D341Med (cell line): ENCODE measurements around the gene CIAO2B.
"Not testable (repeated sequence)": the region's sequence is repeated elsewhere in the genome, so short reads cannot be mapped to it uniquely, and the experiment has no call there.

ENCODE experiments used
- DNase-seq: peaks from one replicate; pipeline ENCODE4 v3.0.0; 2012; ENCODE audit warnings: low spot score

CIAO2B gene

DNA sequence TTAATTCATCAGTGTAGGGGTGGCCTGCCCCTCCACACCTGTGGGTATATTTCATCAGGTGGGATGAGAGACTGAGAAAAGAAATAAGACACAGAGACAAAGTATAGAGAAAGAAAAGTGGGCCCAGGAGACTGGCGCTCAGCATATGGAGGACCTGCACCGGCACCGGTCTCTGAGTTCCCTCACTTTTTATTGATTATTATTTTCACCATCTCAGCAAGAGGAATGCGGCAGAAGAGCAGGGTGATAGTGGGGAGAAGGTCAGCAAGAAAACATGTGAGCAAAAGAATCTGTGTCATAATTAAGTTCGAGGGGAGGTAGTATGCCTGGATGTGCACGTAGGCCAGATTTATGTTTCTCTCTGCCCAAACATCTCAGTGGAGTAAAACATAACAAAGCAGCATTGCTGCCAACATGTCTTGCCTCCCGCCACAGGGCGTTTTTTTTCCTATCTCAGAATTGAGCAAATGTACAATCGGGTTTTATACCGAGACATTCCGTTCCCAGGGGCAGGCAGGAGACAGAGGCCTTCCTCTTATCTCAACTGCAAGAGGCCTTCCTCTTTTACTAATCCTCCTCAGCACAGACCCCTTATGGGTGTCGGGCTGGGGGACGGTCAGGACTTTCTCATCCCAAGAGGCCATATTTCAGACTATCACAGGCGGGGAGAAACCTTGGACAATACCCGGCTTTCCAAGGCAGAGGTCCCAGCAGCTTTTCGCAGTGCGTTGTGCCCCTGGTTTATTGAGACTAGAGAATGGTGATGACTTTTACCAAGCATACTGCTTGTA lies 21.4 kb upstream of the CIAO2B start:
- not testable (repeated sequence) for DNase-seq

DNA sequence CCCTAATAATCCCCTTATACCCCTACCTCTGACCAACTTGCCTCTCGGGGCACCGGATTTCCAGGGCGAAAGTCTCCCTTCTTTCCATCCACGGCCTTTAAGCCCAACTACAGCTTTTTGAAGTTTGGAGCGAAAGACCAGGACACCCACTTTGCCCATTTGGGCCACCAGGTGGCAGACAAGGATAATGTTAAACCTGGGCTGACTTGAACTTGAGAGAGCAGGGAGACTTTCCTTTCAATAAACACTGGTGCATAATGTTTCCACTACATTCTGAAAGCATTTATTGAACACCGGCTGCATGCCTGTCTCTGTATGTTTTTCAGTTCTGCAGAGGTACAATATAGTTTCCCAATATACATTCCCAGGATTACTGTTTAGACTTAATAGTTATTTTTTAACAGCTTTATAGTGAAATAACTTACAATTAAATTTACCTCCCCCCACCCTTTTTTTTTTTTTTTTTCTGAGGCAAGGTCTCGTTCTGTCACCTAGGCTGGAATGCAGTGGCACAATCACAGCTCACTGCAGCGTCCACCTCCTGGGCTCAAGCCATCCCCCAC lies 20.0 kb upstream of the CIAO2B start:
- DNase-seq: peak; percentile 71

DNA sequence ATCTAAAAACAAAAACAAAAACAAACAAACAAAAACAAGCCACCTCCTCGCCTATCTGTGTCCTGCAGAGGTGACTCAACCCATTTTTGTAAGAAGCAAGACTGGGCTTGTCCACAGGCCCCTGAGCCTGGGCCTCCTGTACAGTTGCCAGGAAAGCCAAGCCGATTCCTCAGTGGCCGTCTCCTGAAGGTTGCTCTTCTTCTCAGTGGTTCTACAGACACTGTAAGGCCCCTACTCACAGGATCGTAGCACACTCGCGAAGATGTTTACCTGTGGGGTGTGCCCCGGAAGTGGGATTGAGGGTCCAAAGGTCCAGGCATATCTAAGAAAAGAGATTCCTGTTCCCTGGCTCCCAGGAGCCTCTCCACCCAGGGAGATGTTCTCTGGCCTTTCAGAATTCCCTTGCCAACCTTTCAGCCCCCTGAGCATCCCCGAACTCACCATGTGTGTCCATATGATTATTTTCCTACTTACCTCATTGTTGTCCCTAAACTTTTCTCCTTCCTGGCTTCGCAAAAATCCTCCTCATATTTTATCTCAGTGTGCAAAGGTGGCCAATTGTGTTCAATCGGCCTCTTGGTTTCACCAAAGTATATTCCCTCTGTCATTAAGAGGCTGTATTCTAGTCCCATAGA lies 19.4 kb upstream of the CIAO2B start:
- DNase-seq: no peak

DNA sequence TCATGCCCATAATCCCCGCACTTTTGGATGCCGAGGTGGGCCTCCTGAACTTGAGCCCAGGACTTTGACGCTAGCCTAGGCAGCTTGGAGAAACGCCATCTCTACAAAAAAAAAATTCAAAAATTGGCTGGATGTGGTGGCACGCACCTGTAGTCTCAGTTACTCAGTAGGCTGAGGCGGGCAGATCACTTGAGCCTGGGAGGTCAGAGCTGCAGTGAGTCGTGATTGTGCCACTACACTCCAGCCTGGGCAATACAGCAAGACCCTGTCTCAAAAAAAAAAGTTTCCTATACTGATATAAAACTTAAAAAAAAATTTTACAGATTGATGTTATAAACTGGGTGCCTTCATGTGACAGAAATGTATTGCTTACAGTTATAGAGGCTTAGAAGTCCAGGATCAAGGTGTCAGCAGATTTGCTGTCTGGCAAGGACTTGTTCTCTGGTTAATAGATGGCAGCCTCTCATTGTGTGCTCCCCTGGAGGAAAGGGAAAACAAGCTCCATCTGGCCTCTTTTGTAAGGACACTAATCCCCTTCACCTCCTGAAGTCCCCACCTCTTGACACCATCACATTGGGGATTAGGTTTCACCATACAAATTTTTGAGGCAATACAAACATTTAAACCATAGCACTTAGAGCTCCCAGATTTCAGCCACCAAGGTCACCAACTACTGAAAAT lies 18.4 kb upstream of the CIAO2B start:
- no peak for DNase-seq

DNA sequence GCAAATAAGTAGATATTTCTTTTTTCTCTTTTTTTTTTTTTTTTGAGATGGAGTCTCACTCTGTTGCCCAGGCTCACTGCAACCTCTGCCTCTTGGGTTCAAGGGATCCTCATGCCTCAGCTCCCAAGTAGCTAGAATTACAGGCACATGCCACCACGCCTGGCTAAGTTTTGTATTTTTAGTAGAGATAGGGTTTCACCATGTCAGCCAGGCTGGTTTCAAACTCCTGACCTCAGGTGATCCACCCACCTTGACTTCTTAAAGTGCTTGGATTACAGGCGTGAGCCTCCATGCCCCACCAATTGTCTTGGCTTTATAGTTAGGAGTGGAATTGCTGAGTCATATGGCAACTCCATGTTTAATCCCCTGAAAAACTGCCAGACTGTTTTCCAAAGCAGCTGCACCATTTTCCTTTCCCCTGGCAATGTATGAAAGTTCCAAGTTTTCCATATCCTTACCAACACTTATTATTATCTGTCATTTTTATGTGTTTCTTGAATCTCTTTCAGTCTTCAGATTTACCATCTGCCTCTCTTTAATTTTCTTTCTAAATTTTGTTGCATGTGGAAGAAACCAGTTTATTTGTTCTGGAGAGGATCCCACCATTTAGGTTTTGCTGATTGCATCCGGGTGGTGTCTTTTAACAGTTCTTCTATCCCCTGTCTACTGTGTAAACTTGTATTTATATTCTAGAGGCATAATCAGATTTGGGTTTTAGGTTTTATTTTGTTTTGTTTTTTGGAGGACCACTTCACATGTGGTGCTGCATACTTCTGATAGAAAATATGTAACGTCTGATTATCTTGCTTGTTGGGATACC lies 17.0 kb upstream of the CIAO2B start:
- no peak for DNase-seq

DNA sequence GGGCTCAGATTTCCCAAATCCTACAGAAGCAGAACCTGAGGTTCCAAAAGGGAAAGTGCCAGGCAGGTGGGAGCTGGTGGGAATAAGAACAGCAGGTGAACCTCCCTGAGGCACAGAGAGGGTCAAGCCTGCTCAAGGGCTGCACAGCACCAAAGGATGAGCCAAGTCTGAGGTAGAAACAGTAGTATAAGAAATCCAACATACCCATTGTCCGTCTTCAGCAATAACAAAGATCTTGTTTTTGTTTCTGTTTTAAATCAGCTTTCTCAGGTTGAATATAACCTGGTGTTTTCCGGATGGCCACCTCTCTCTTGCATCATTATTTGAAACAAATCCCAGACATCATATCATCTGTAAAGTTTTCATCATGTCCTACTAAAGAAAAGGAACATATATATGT lies 16.2 kb upstream of the CIAO2B start:
- DNase-seq: no peak

DNA sequence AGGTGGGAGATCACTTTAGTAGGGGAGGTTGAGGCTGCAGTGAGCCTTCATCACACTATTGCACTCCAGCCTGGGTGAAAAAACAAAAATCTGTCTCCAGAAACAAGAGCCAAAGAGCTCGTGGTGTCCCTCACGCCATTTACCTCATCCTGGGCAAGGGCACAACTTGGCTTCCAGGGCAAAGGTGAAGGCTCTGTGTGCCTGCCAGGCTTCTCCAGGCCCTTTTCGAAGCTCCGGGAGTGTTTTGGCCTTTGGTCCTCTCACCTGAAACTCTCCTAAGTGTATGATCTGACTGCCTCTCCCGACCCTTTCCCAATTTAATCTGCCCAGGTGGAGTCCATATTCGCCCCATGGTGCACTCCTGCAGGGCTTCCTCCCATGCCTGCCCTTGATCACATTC lies 15.3 kb upstream of the CIAO2B start:
- DNase-seq: no peak

DNA sequence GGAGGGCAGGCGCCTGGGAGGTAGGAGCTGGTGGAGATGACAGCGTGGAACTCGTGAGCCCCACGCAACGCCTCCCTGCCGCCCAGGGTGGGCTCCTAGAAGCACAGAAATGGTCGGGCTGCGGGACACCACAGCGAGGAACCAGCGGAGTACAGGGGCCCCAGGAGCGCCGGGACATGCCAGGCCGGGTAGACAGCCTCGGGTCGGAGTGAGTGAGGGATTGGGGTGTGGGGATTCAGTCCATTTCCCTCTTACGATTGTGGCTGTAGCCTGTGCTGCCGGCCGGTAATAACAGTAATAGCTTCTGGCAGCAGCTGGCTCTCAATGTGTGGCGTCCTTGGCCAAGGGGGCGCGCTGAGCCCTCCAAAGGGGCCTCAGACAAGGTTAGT lies 14.6 kb upstream of the CIAO2B start:
- no peak for DNase-seq

DNA sequence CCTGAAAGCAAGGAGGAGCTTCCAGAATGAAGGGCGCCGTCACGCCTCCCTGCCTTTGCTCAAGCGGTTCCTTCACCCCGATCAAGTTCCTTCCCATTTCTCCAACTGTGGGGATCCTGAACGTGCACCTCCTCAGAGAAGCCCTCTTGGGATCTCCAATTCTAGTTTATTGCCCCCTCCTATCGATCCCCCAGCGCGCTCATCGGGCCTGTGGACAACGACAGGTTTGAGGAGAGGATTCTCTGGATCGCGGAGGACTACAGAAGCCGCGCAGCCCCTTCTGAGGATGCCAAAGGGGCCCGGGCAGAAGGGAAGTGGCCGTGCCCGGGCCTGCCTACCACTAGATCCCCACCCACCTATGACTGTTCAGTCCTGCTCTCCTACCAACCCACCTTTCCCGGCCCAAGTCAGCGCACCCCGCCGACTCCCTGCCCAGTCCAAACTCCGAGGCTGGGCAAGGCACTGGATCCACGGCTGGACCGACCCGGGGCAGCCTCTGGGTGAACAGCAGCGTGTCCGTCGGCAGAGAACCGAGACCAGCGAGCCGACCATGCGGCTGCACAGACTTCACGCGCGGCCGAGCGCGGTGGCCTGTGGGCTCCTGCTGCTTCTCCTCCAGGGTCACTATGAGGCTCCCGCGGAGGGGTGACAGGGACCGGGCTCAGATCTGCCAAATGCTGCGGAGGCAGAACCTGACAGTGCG lies 14.1 kb upstream of the CIAO2B start:
- DNase-seq: no peak

DNA sequence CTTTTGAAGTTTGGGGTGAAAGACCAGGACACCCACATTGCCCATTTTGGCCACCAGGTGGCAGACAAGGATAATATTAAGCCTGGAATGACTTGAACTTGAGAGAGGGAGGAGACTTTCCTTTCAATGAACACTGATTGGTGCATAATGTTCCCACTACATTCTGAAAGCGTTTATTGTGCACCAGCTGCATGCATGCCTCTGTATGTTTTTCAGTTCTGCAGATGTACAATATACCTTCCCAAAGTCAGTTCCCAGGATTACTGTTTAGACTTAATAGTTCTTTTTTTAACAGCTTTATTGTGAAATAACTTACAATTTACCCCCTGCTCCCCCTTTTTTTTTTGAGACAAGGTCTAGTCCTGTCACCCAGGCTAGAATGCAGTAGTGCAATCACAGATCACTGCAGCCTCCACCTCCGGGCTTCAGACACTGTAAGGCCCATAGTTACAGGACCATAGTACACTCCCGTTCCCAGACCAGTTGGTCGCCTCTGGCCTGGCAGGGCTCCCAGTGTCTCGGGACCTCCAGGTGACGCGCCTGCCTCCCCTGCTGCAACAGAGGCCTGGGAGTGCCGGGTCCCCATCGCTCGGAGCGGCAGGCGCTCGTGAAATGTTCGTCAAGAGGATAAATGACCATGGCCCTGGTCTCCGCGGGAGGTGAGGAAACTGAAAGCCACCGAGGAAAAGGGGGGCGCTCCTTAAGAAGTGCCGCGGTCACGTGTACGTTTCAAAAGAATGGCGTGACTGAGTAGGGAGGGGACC lies 13.3 kb upstream of the CIAO2B start:
- DNase-seq: peak; percentile 74

DNA sequence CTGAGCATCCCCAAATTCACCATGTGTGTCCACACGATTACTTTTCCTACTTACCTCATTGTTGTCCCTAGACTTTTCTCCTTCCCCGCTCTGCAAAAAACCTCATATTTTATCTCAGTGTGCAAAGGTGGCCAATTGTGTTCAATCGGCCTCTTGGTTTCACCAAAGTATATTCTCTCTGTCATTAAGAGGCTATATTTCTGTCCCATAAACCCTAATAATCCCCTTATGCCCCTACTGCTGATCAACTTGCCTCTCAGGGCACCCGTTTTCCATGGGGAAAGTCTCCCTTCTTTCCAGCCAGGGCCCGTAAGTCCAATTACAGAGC lies 12.7 kb upstream of the CIAO2B start:
- DNase-seq: no peak

DNA sequence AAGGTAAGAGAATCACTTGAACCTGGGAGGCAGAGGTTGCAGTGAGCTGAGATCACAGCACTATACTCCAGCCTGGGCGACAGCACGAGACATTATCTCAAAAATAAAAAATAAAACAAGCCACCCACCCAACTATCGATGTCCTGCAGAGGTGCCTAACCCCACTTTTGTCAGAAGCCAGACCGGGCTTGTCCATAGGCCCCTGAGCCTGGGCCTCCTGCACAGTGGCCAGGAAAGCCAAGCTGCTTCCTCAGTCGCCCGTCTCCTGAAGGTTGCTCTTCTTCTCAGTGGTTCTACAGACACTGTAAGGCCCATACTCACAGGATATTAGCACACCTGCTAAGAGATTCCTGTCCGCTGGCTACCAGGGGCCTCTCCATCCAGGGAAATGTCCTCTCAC lies 12.3 kb upstream of the CIAO2B start:
- DNase-seq: no peak

DNA sequence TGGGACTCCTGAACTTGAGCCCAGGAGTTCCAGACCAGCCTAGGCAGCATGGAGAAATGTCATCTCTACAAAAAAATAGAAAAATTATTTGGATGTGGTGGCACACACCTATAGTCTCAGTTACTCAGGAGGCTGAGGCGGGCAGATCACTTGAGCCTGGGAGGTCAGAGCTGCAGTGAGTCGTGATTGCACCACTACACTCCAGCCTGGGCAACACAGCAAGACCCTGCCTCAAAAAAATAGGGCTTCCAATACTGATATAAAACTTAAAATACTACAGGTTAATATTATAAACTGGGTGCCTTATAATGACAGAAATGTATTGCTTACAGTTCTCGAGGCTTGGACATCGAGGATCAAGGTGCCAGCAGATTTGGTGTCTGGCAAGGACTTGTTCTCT lies 11.7 kb upstream of the CIAO2B start:
- no peak for DNase-seq

DNA sequence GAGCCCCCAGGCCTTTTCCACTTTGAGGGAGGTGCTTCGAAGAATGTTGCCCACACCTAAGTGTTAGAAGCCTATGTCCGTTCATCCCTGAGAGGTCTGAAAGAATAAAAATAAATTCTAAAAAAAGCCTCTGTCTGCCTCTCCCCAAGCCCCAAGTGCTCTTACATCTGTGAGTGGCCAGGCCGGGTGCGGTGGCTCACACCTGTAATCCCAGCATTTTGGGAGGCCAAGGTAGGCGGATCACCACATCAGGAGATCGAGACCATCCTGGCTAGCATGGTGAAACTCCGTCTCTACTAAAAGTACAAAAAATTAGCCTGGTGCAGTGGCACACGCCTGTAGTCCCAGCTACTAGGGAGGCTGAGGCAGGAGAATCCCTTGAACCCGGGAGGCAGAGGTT lies 10.8 kb upstream of the CIAO2B start:
- not testable (repeated sequence) for DNase-seq

DNA sequence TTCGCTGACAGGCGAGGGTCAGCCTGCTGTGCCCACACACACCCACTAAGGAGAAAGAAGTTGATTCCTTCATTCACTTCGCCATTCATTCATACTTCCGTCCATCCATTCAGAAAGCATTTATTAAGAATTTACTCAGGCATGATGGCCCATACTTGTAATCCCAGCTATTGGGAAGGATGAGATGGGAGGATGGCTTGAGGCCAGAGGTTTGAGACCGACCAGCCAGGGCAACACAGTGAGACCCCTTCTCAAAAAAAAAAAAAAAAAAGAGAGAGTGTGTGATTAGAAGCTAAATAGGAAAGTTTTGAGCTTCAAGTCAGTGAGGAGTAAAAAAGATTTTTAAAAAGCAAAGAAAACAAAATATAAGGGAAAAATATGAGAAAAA lies 9.8 kb upstream of the CIAO2B start:
- DNase-seq: no peak

DNA sequence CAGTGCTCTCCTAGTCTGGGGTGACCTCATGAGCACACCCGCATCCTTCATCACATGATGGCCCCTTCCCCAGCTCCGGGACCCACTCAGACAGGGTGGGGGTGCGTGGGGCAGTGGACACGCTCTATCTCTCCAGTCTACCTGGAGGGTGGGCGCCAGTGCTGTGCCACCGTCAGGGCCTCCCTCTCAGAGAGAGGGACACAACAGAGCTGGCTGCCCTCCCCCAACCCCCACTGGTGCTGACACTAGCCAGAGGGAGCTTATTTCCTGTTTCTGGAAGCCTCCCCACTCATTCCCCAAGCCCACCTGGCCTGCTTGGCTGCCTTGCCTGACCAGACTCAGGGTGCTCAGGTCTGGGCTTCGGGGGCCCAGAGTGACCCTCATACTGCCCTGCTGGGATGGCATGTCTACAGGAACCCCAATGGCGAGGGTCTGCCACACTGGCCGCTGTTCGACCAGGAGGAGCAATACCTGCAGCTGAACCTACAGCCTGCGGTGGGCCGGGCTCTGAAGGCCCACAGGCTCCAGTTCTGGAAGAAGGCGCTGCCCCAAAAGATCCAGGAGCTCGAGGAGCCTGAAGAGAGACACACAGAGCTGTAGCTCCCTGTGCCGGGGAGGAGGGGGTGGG lies 9.3 kb upstream of the CIAO2B start:
- no peak for DNase-seq

DNA sequence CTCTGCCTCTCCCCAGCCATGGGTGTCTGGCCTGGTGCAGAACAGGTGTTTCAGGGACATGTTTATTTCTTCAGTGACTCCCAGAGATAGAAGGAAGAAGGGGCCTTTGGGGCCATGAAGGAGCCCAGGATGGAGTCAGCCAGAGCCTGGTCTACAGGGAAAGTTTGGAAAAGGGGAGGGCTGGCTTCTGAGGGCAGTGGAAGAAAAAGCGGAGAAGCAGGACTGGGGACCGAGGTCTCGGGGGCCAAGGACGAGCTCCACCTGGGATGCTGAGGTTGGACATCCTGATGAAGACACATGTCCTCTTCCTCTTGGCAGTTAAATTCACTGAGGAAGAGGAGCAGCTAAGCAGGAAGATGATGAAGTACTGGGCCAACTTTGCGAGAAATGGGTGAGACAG lies 8.8 kb upstream of the CIAO2B start:
- no peak for DNase-seq

DNA sequence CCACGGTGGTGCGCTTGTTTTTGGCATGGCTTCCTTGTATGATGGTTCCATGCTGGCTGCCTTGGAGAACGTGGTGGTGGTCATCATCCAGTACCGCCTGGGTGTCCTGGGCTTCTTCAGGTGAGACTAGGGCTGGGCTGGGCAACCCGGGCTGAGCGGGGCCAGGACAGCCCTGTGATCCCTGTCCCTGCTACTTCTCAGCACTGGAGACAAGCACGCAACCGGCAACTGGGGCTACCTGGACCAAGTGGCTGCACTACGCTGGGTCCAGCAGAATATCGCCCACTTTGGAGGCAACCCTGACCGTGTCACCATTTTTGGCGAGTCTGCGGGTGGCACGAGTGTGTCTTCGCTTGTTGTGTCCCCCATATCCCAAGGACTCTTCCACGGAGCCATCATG lies 6.0 kb upstream of the CIAO2B start:
- no peak for DNase-seq

DNA sequence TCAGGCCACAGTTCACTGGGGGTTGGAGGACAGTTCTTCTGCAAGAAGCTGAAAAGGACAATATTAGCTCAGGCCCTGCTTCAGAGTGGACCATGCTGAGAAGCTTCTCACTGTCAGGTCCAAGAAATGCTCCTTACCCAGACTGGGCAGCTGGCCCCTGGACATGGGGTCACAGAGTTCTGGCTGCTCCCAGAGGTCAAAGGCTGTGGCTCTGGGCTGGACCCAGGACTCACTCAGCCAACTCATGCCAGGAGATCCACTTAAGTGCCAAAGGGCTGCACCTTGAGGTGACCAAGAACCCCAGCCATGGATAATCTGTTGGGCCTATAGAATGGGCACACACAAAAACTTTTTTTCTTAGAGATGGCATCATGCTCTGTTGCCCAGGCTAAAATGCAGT lies 5.2 kb upstream of the CIAO2B start:
- no peak for DNase-seq

DNA sequence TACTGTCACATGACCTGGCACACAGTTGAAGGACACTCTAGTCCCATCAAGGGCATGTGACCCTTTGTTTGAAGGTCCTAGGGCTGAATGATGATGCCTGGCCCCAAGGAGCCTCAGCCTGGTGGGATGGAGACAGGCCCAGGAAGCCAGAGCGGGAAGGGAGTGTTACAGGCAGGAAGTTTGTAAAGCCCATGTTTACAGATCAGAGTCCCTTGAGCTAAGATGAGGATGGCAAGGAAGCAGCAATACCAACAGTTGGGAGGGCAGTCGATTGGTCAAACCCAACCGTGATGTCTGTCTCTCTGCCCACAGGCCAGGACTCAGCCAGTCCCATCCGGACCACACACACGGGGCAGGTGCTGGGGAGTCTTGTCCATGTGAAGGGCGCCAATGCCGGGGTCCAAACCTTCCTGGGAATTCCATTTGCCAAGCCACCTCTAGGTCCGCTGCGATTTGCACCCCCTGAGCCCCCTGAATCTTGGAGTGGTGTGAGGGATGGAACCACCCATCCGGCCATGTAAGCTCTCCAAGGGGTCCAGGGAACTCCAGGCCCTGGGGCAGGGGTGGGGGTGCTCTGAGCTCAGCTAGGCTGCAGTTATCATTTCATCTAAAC lies 3.6 kb upstream of the CIAO2B start:
- no peak for DNase-seq
